GM12875 (cell line): ENCODE results near the gene TNFRSF25.

ENCODE experiments used
- H3K4me3 ChIP-seq: one replicate; pipeline ENCODE4 v1.5.1; 2011; ENCODE audit warnings: low read depth, low read length, control low read depth
- CTCF ChIP-seq: IDR thresholded peaks from 2 replicates; pipeline ENCODE4 v1.5.1; 2011; ENCODE audit warnings: low read depth, mild to moderate bottlenecking, control low read depth, inconsistent platforms, low read length, moderate library complexity, borderline replicate concordance; ENCODE audit not compliant: insufficient read depth

TNFRSF25 gene

DNA sequence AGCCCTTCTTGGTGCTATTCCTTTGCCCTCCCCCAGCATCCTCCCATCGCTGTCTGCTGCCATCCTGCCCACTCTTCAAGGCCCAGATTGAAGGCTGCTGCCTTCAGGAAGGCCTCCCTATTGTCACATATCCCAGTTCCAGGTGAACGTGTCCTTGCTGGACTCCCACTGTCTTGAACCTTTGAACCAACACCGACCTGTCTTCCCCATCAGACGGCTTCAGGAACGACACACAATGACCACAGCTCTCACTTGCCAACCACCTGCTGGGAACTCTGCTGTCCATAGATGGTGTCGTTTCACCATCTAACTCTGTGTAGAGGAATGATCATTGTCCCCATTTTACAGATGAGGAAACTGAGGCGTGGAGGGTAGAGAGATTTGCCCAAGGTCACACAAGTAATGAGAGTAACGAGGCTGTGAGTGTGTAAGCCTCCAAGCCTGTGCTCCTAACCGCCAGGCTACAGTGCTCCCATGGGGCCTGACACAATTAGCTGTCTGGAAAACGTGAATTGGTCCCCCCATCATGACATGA lies 35.4 kb upstream of the TNFRSF25 start:
- no peak for TF ChIP-seq CTCF
- H3K4me3 ChIP-seq, result no peak overlapping the region

- no peak for TF ChIP-seq CTCF
- H3K4me3 ChIP-seq, result no peak overlapping the region
These were observed 34.7 kb upstream of the TNFRSF25 start for GRCh38 chr1:6500544-6501278.

GRCh38 chr1:6499296-6499695 lies 33.3 kb upstream of the TNFRSF25 start:
- no peak for TF ChIP-seq CTCF
- H3K4me3 ChIP-seq, result no peak overlapping the region

DNA sequence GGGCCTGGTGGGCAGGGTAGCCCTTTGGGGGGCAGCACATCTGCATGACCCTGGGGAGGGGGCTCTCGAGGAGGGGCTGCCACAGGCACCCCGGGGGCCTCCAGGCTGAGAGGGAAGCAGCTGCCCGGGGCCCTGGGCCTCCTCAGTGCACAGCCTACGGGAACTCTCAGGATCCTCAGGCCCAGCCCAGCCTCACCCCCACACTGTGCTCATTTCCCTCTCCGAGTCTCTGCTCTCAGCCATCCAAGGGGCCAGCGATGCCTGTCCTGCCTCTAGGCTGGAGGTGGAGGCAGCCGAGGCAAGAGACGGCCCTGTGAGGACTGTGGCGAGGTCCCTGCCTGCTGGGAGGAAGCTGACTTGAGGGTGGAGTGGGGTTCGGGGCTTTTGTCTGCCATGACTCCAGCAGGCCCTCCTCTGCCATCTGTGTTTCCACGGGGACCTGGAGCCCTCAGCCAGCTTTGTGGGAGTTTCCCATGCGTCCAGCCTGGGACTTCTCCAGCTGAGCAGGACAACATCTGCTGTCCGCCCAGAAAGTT lies 32.7 kb upstream of the TNFRSF25 start:
- H3K4me3 ChIP-seq, result no peak overlapping the region
- TF ChIP-seq CTCF, result no peak

DNA sequence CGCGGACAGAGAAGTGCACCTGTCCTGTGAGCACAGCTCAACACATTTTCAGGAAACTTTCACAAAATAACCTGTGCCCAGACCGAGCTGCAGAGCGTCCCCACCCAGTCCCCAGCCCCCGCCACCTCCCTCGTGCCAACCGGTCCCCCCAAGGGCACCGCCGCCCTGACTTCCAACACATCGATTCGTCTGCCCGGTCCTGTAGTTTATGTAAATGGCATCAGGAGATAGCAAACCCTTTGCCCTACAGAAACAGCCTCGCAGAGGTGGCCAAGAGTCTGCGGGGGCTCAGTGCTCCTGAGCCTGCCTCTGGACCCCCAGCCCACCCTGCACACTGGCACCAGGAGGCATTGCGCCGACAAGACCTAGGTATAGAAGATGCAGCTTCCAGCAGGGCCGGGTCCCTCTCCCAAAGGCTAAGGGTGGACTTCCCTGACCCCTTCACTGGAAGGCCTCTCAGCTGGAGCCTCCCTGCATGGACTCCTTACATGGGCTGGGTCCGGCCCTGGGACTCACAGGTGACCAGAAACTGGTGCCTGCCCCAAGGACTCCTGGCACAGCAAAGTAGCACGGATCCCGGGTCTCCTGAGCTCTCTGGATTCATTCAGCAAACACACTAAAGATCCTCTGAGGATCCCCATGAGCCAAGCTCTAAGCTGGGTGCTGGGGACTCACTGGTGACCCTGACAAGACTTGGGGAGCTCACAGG lies 32.0 kb upstream of the TNFRSF25 start:
- TF ChIP-seq CTCF, result no peak
- no peak overlapping the region for H3K4me3 ChIP-seq

- no peak for TF ChIP-seq CTCF
- no peak overlapping the region for H3K4me3 ChIP-seq
These were observed 31.4 kb upstream of the TNFRSF25 start for GRCh38 chr1:6497215-6497866.
